ENCODE data around the gene TRIM10.

DNA sequence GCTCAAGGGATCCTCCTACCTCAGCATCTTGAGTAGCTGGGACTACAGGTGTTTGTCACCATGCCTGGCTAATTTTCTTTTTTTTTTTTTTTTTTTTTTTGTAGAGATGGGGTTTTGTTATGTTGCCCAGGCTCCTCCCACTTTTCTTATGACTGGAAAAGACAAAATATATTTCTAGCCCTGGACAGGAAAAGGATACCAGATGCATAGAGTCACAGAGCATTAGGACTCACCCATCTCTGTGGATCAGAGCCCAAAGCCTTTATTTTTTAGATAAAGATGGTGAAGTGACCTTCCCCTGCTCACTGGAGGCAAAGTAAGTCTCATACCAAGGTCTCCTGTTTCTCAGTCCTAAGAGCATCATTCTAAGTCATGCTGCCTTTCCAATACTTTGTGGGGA, 3.4 kb downstream of the TRIM10 start:
- no peak for TF ChIP-seq CTCF (IDR thresholded peaks at IDR 0.05)
- TF ChIP-seq POLR2AphosphoS5 (IDR thresholded peaks at IDR 0.05), result no peak

All from suprapubic skin (tissue), 3 donors.